Suprapubic skin (tissue), 4 donors: Measurements from ENCODE around the gene EEFSEC. TPM values are rescaled to one million over a fixed set of nuclear protein-coding genes. Genes with fewer than 3 reads are reported as not detected.

ENCODE experiments used
- DNase-seq, 2 donors: peaks; one replicate each; pipeline ENCODE4 v3.0.0-alpha.2; 2019; ENCODE audit warnings: low spot score in 2 of 2
- H3K27ac ChIP-seq: fragments of 200-600 bp; sonication (generic); one replicate; pipeline ENCODE4 v1.5.1; 2019
- H3K27me3 ChIP-seq: fragments of 200-600 bp; sonication (generic); one replicate; pipeline ENCODE4 v1.5.1; 2019
- H3K36me3 ChIP-seq: fragments of 200-600 bp; sonication (generic); one replicate; pipeline ENCODE4 v1.5.1; 2019
- H3K4me1 ChIP-seq: fragments of 200-600 bp; sonication (generic); one replicate; pipeline ENCODE4 v1.5.1; 2019
- H3K4me3 ChIP-seq: fragments of 200-600 bp; sonication (generic); one replicate; pipeline ENCODE4 v1.5.1; 2019; ENCODE audit warnings: mild to moderate bottlenecking
- H3K9me3 ChIP-seq: fragments of 200-600 bp; sonication (generic); one replicate; pipeline ENCODE4 v1.5.1; 2019
- EP300 ChIP-seq: sonication (generic); formaldehyde crosslinking; IDR thresholded peaks from one replicate; pipeline ENCODE4 v1.6.1; 2017; ENCODE audit warnings: antibody characterized with exemption
- POLR2A ChIP-seq, 2 donors: fragments of 450-650 bp; IDR thresholded peaks; one replicate each; pipeline ENCODE4 v1.6.1; 2017; ENCODE audit warnings: antibody characterized with exemption in 2 of 2, mild to moderate bottlenecking in 2 of 2, moderate library complexity in 2 of 2
- POLR2AphosphoS5 ChIP-seq, 3 donors: sonication (generic); formaldehyde crosslinking; IDR thresholded peaks; one replicate each; pipeline ENCODE4 v1.6.1; 2017; ENCODE audit warnings: antibody characterized with exemption in 3 of 3
- WGBS: methylation state at CpG from one replicate; pipeline ENCODE4 v1.1.5; 2018; 5-methylcytosine and 5-hydroxymethylcytosine counted together
- total RNA-seq, 4 donors: library from RNA; depleted of rRNA; stranded (reverse); fragments of >200 nt; gene quantifications; one replicate each; pipeline ENCODE4 v1.1.0, GENCODE V29; 2016
- TF ChIP-seq, protein P1 (sequence below), 2 donors: fragments of 200-600 bp in 1 of 2; fragments of 450-650 bp in 1 of 2; sonication (generic) in 1 of 2; IDR thresholded peaks; one replicate each; pipeline ENCODE4 v1.5.1; 2016 to 2019; ENCODE audit warnings: antibody characterized with exemption in 2 of 2, mild to moderate bottlenecking in 1 of 2, moderate library complexity in 1 of 2

The EEFSEC gene
- total RNA-seq, 4 donors from 2014 or later: 14.3 to 19.4 (median 16.7) TPM

DNA sequence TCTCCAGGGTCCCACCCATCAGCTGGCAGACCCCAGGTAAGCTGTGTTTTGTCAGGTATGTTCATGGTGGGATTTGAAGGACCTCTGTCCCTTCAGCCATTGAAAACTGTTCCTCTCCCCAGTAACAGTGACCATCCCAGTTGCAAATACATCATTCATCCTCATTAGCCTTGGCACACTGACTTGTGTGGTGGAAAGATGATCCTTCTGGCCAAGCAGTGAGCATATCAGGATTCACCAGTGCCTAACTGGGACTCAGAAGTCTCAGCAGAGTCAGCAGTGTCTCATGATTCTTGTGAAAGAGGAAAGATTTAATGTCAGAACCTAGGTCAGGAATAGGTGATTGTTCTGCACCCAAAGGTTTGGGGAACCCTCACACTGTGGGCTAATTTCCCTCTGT is 223.2 kb downstream of the EEFSEC start:
- Histone ChIP-seq H3K27ac (no peak overlapping the region), H3K4me1 (peaks cover 11% of the 10 kb centered on the region)

GRCh38 chr3:128378631-128379347 is 225.5 kb downstream of the EEFSEC start:
- H3K4me1 ChIP-seq: peaks cover 30% of the 10 kb centered on the region
- H3K27ac ChIP-seq: no peak overlapping the region
- H3K27me3 ChIP-seq: no peaks in the 10 kb centered on the region
- 56% methylated on average over 8 of the region's 10 CpGs for WGBS
- no peaks in the 10 kb centered on the region for H3K9me3 ChIP-seq
- DNase-seq: no peak
- TF ChIP-seq POLR2A (IDR thresholded peaks at IDR 0.05) (no peak), POLR2AphosphoS5 (IDR thresholded peaks at IDR 0.05) (no peak), EP300 (no peak)
- TF ChIP-seq, protein P1, sequence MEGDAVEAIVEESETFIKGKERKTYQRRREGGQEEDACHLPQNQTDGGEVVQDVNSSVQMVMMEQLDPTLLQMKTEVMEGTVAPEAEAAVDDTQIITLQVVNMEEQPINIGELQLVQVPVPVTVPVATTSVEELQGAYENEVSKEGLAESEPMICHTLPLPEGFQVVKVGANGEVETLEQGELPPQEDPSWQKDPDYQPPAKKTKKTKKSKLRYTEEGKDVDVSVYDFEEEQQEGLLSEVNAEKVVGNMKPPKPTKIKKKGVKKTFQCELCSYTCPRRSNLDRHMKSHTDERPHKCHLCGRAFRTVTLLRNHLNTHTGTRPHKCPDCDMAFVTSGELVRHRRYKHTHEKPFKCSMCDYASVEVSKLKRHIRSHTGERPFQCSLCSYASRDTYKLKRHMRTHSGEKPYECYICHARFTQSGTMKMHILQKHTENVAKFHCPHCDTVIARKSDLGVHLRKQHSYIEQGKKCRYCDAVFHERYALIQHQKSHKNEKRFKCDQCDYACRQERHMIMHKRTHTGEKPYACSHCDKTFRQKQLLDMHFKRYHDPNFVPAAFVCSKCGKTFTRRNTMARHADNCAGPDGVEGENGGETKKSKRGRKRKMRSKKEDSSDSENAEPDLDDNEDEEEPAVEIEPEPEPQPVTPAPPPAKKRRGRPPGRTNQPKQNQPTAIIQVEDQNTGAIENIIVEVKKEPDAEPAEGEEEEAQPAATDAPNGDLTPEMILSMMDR (IDR thresholded peaks at IDR 0.05): no peak
- H3K36me3 ChIP-seq: no peaks in the 10 kb centered on the region
- no peak overlapping the region for H3K4me3 ChIP-seq

More for the DNA sequence above, 223.2 kb downstream of the EEFSEC start:
- Histone ChIP-seq H3K27me3 (no peaks in the 10 kb centered on the region), H3K4me3 (no peak overlapping the region), H3K36me3 (no peaks in the 10 kb centered on the region), H3K9me3 (no peaks in the 10 kb centered on the region)
- no peak for DNase-seq
- TF ChIP-seq POLR2A (IDR thresholded peaks at IDR 0.05): no peak
- TF ChIP-seq EP300: no peak
- TF ChIP-seq, protein P1 (IDR thresholded peaks at IDR 0.05): no peak
- no peak for TF ChIP-seq POLR2AphosphoS5 (IDR thresholded peaks at IDR 0.05)

DNA sequence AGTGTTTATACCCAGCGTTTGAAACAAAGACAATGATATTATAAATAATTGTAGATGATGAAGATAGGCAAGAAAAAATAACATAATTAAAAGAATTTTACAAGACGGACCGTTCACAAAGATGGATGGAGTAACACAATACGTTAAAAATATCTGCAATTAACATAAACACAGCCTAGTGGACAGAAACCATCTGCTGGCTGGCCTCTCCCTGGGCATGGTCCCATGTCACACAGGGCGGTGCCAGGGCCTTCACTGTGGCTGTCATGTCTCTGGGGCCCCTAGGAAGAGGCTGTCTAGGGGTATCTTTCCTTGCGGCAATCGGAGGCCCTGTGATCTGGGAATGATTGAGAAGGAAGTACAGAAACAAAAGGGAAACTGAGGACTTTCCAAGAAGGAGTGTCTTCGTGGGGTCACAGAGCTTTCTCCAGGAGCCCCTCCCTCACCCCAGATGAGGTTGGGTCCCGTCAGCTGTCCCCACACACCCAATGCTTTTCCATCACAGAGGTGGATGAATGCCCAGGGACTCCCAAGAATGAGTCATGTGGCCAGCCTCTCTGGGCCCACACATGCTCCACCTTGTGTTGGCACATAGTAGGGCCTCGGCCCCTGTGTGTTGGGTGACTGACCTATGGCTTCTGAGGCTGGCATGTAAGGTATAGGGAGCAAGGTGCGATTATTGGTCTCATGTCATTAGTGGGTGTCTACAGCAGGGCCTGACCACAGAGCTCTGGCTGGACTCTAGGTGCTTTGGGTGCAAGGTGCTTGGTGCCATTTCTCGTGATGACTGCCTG is 226.3 kb downstream of the EEFSEC start:
- H3K27ac ChIP-seq: no peak overlapping the region
- TF ChIP-seq POLR2A (IDR thresholded peaks at IDR 0.05) (no peak), POLR2AphosphoS5 (IDR thresholded peaks at IDR 0.05) (no peak), EP300 (no peak)
- TF ChIP-seq, protein P1 (IDR thresholded peaks at IDR 0.05): no peak

GRCh38 chr3:128380295-128380694 is 227.0 kb downstream of the EEFSEC start:
- no peak overlapping the region for H3K4me3 ChIP-seq
- no peaks in the 10 kb centered on the region for H3K27me3 ChIP-seq
- TF ChIP-seq, protein P1 (IDR thresholded peaks at IDR 0.05): no peak
- TF ChIP-seq EP300: no peak
- no peak for TF ChIP-seq POLR2A (IDR thresholded peaks at IDR 0.05)
- TF ChIP-seq POLR2AphosphoS5 (IDR thresholded peaks at IDR 0.05): no peak
- no peak for DNase-seq
- H3K27ac ChIP-seq: no peak overlapping the region
- H3K36me3 ChIP-seq: no peaks in the 10 kb centered on the region
- 95% methylated on average over 5 of the region's 5 CpGs for WGBS
- peaks cover 30% of the 10 kb centered on the region for H3K4me1 ChIP-seq
- no peaks in the 10 kb centered on the region for H3K9me3 ChIP-seq

More for the DNA sequence above, 226.3 kb downstream of the EEFSEC start:
- 83% methylated on average over 11 of the region's 12 CpGs for WGBS
- H3K9me3 ChIP-seq: no peaks in the 10 kb centered on the region
- H3K36me3 ChIP-seq: no peaks in the 10 kb centered on the region
- H3K4me1 ChIP-seq: peaks cover 30% of the 10 kb centered on the region
- DNase-seq: no peak
- H3K27me3 ChIP-seq: no peaks in the 10 kb centered on the region
- H3K4me3 ChIP-seq: no peak overlapping the region

- no peaks in the 10 kb centered on the region for H3K36me3 ChIP-seq
- 96% methylated on average over 6 of the region's 6 CpGs for WGBS
- H3K9me3 ChIP-seq: no peaks in the 10 kb centered on the region
- H3K4me3 ChIP-seq: no peak overlapping the region
- TF ChIP-seq, protein P1 (IDR thresholded peaks at IDR 0.05): no peak
- no peak for TF ChIP-seq POLR2AphosphoS5 (IDR thresholded peaks at IDR 0.05)
- no peak for TF ChIP-seq POLR2A (IDR thresholded peaks at IDR 0.05)
- no peak for TF ChIP-seq EP300
- H3K27ac ChIP-seq: no peak overlapping the region
- DNase-seq: no peak
- H3K4me1 ChIP-seq: peaks cover 30% of the 10 kb centered on the region
- H3K27me3 ChIP-seq: no peaks in the 10 kb centered on the region
Observed at GRCh38 chr3:128380719-128381118, 227.4 kb downstream of the EEFSEC start.
